H9 (cell line): Measurements from ENCODE around the gene SLC7A9. TPM values are rescaled to one million over a fixed set of nuclear protein-coding genes. Genes with fewer than 3 reads are reported as not detected.

Experiments used
- DNase-seq: peaks from one replicate; pipeline ENCODE4 v3.0.0-alpha.2; 2017
- H2AFZ ChIP-seq: one replicate; pipeline ENCODE4 v1.6.1; 2013; ENCODE audit warnings: mild to moderate bottlenecking, low read length, control low read depth, moderate library complexity
- H2AK5ac ChIP-seq: 2 replicates; pipeline ENCODE4 v1.6.1; 2013; ENCODE audit warnings: low read length, control low read depth, mixed read lengths; ENCODE audit not compliant: insufficient read length
- H2BK120ac ChIP-seq: one replicate; pipeline ENCODE4 v1.6.1; 2013; ENCODE audit warnings: low read depth, mild to moderate bottlenecking, low read length, control low read depth, inconsistent platforms; ENCODE audit not compliant: poor library complexity, severe bottlenecking
- H2BK12ac ChIP-seq: 2 replicates; pipeline ENCODE4 v1.6.1; 2013; ENCODE audit warnings: low read length, control low read depth, mixed read lengths, low read depth; ENCODE audit not compliant: insufficient read length
- H2BK15ac ChIP-seq: 2 replicates; pipeline ENCODE4 v1.6.1; 2013; ENCODE audit warnings: low read depth, low read length, control low read depth
- H2BK20ac ChIP-seq: one replicate; pipeline ENCODE4 v1.6.1; 2013; ENCODE audit warnings: low read depth, mild to moderate bottlenecking, low read length, control low read depth, inconsistent platforms; ENCODE audit not compliant: poor library complexity, severe bottlenecking
- H2BK5ac ChIP-seq: 2 replicates; pipeline ENCODE4 v1.6.1; 2013; ENCODE audit warnings: low read length, control low read depth, mixed read lengths; ENCODE audit not compliant: insufficient read length
- H3K14ac ChIP-seq: 2 replicates; pipeline ENCODE4 v1.6.1; 2013; ENCODE audit warnings: low read length, control low read depth; ENCODE audit not compliant: insufficient read depth
- H3K18ac ChIP-seq: 2 replicates; pipeline ENCODE4 v1.6.1; 2013; ENCODE audit warnings: low read depth, mild to moderate bottlenecking, mixed read lengths, low read length, control low read depth; ENCODE audit not compliant: insufficient read length
- H3K23ac ChIP-seq: 2 replicates; pipeline ENCODE4 v1.6.1; 2013; ENCODE audit warnings: low read length, control low read depth, mixed read lengths, low read depth; ENCODE audit not compliant: insufficient read length
- H3K23me2 ChIP-seq: 2 replicates; pipeline ENCODE4 v1.6.1; 2013; ENCODE audit warnings: low read depth, mild to moderate bottlenecking, mixed read lengths, low read length, control low read depth; ENCODE audit not compliant: insufficient read length, poor library complexity, severe bottlenecking
- H3K27ac ChIP-seq: 2 replicates; pipeline ENCODE4 v1.5.1; 2013; ENCODE audit warnings: low read length, control low read depth, mixed read lengths, low read depth; ENCODE audit not compliant: insufficient read length
- H3K27me3 ChIP-seq: 2 replicates; pipeline ENCODE4 v1.6.1; 2013; ENCODE audit warnings: low read length, control low read depth, inconsistent platforms; ENCODE audit not compliant: insufficient read depth
- H3K4ac ChIP-seq: 2 replicates; pipeline ENCODE4 v1.6.1; 2013; ENCODE audit warnings: low read depth, mild to moderate bottlenecking, control low read depth, inconsistent platforms, low read length, moderate library complexity
- H3K4me1 ChIP-seq: 2 replicates; pipeline ENCODE4 v1.6.1; 2013; ENCODE audit warnings: low read length, control low read depth, inconsistent platforms; ENCODE audit not compliant: insufficient read depth
- H3K4me2 ChIP-seq: 2 replicates; pipeline ENCODE4 v1.6.1; 2013; ENCODE audit warnings: low read length, control low read depth, mixed read lengths; ENCODE audit not compliant: insufficient read length, insufficient read depth
- H3K56ac ChIP-seq: 2 replicates; pipeline ENCODE4 v1.6.1; 2013; ENCODE audit warnings: low read depth, mild to moderate bottlenecking, mixed read lengths, low read length, control low read depth; ENCODE audit not compliant: insufficient read length
- H3K79me1 ChIP-seq: 2 replicates; pipeline ENCODE4 v1.6.1; 2013; ENCODE audit warnings: low read depth, mild to moderate bottlenecking, moderate library complexity, low read length, control low read depth, inconsistent platforms; ENCODE audit not compliant: insufficient read depth, poor library complexity, severe bottlenecking
- H3K79me2 ChIP-seq: 2 replicates; pipeline ENCODE4 v1.6.1; 2013; ENCODE audit warnings: low read length, control low read depth, inconsistent platforms; ENCODE audit not compliant: insufficient read depth
- H3K9ac ChIP-seq: 2 replicates; pipeline ENCODE4 v1.6.1; 2013; ENCODE audit warnings: low read length, control low read depth, mixed read lengths; ENCODE audit not compliant: insufficient read length; ENCODE audit errors: extremely low read depth
- H3K9me3 ChIP-seq: one replicate; pipeline ENCODE4 v1.6.1; 2013; ENCODE audit warnings: low read depth, low read length, inconsistent platforms; ENCODE audit not compliant: control insufficient read depth
- H3T11ph ChIP-seq: one replicate; pipeline ENCODE4 v1.6.1; 2013; ENCODE audit warnings: mild to moderate bottlenecking, low read length, control low read depth, inconsistent platforms
- H4K20me1 ChIP-seq: one replicate; pipeline ENCODE4 v1.6.1; 2013; ENCODE audit not compliant: control insufficient read depth, insufficient read length, insufficient read depth
- H4K5ac ChIP-seq: 2 replicates; pipeline ENCODE4 v1.6.1; 2013; ENCODE audit warnings: low read depth, mild to moderate bottlenecking, mixed read lengths, low read length, control low read depth; ENCODE audit not compliant: insufficient read length
- H4K8ac ChIP-seq: replicated peaks from 2 replicates; pipeline ENCODE4 v1.6.1; 2013; ENCODE audit warnings: low read length, control low read depth, mixed read lengths, low read depth; ENCODE audit not compliant: insufficient read length
- H4K91ac ChIP-seq: 2 replicates; pipeline ENCODE4 v1.6.1; 2013; ENCODE audit warnings: low read depth, mild to moderate bottlenecking, moderate library complexity, mixed read lengths, low read length, control low read depth; ENCODE audit not compliant: insufficient read length
- H3K27ac Mint-ChIP-seq, 3 experiments: 2 replicates in 2 of 3; 3 replicates in 1 of 3; pipeline ENCODE4 v1.8.0; 2020 to 2021; ENCODE audit warnings: mixed read lengths in 3 of 3, mild to moderate bottlenecking in 1 of 3, moderate library complexity in 1 of 3
- H3K27me3 Mint-ChIP-seq: 2 replicates; pipeline ENCODE4 v1.8.0; 2021; ENCODE audit warnings: low read depth, mild to moderate bottlenecking, moderate library complexity, mixed read lengths
- H3K36me3 Mint-ChIP-seq, 3 experiments: 2 replicates in 2 of 3; 3 replicates in 1 of 3; pipeline ENCODE4 v1.8.0; 2020 to 2021; ENCODE audit warnings: low read depth in 3 of 3, mixed read lengths in 3 of 3; ENCODE audit not compliant: insufficient read depth in 1 of 3
- H3K4me1 Mint-ChIP-seq, 2 experiments: 2 replicates each; pipeline ENCODE4 v1.8.0; 2020; ENCODE audit warnings: mixed read lengths in 2 of 2
- H3K4me3 Mint-ChIP-seq, 2 experiments: 2 replicates in 1 of 2; 3 replicates in 1 of 2; pipeline ENCODE4 v1.8.0; 2020 to 2021; ENCODE audit warnings: mild to moderate bottlenecking in 2 of 2, mixed read lengths in 2 of 2, moderate library complexity in 1 of 2
- H3K9me3 Mint-ChIP-seq, 2 experiments: 2 replicates in 1 of 2; 3 replicates in 1 of 2; pipeline ENCODE4 v1.8.0; 2020; ENCODE audit warnings: mild to moderate bottlenecking in 2 of 2, mixed read lengths in 2 of 2, moderate library complexity in 1 of 2
- WGBS: extraction: QIAGEN DNeasy Blood & Tissue Kit; methylation state at CpG from one replicate; pipeline ENCODE4 v1.1.7; 2013; ENCODE audit warnings: missing lambda C conversion rate, low lambda C conversion rate, mixed read lengths; ENCODE audit not compliant: insufficient read length; ENCODE audit errors: extremely low coverage; 5-methylcytosine and 5-hydroxymethylcytosine counted together
- total RNA-seq: library from RNA; stranded (reverse); gene quantifications from 2 replicates; pipeline ENCODE4 v1.2.1, GENCODE V29; 2021
- TF ChIP-seq, protein P1 (sequence below): fragments of 200-600 bp; sonication (generic); conservative IDR thresholded peaks from 3 replicates; pipeline ENCODE4 v1.8.0; 2021; ENCODE audit warnings: antibody characterized with exemption, mild to moderate bottlenecking

Gene SLC7A9
- total RNA-seq, 1 experiment from 2014 or later, result not detected

DNA sequence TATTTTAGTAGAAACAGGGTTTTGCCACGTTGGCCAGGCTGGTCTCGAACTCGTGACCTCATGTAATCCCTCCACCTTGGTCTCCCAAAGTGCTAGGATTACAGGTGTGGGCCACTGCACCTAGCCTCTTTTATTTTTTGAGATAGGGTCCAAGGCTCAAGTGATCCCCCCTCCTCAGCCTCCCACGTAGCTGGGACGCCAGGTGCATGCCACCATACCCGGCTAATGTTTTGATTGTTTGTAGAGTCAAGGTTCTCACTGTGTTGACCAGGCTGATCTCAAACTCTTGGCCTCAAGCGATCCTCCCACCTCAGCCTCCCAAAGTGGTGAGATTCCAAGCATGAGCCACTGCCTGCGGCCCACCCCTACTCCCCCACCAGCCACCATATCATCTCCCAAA lies 6.3 kb downstream of the SLC7A9 start:
- H3K9ac ChIP-seq, result no peak overlapping the region
- H4K8ac ChIP-seq, result no peak overlapping the region
- no peak overlapping the region for H2BK120ac ChIP-seq
- Mint-ChIP-seq H3K27me3 (no peaks in the 10 kb centered on the region), H3K4me1 (0 out of 4 replicates have a peak, but pooled peaks cover 0 to 2% of the 10 kb centered on the region in 2 experiments), H3K4me3 (no peak overlapping the region), H3K36me3 (no peaks in the 10 kb centered on the region), H3K27ac (no peak overlapping the region), H3K9me3 (no peaks in the 10 kb centered on the region; a peak in 1 of 5 replicates)
- H3K23me2 ChIP-seq, result no peaks in the 10 kb centered on the region
- no peaks in the 10 kb centered on the region for H4K20me1 ChIP-seq
- no peak overlapping the region for H3K56ac ChIP-seq
- DNase-seq, result no peak
- H3K9me3 ChIP-seq, result no peaks in the 10 kb centered on the region
- no peak overlapping the region for H3T11ph ChIP-seq
- H3K4me2 ChIP-seq, result no peak overlapping the region
- no peak overlapping the region for H2BK5ac ChIP-seq
- no peak overlapping the region for H3K18ac ChIP-seq
- no peak overlapping the region for H4K5ac ChIP-seq
- H2BK12ac ChIP-seq, result no peak overlapping the region
- H3K14ac ChIP-seq, result no peak overlapping the region
- H3K4ac ChIP-seq, result no peak overlapping the region
- no peaks in the 10 kb centered on the region for H3K27me3 ChIP-seq
- H3K79me2 ChIP-seq, result no peaks in the 10 kb centered on the region
- no peak overlapping the region for H3K23ac ChIP-seq
- H4K91ac ChIP-seq, result no peak overlapping the region
- H2BK20ac ChIP-seq, result no peak overlapping the region
- no peak overlapping the region for H2AFZ ChIP-seq
- H2BK15ac ChIP-seq, result no peak overlapping the region
- H2AK5ac ChIP-seq, result no peak overlapping the region
- no peak overlapping the region for H3K27ac ChIP-seq
- H3K79me1 ChIP-seq, result no peaks in the 10 kb centered on the region
- TF ChIP-seq, protein P1, sequence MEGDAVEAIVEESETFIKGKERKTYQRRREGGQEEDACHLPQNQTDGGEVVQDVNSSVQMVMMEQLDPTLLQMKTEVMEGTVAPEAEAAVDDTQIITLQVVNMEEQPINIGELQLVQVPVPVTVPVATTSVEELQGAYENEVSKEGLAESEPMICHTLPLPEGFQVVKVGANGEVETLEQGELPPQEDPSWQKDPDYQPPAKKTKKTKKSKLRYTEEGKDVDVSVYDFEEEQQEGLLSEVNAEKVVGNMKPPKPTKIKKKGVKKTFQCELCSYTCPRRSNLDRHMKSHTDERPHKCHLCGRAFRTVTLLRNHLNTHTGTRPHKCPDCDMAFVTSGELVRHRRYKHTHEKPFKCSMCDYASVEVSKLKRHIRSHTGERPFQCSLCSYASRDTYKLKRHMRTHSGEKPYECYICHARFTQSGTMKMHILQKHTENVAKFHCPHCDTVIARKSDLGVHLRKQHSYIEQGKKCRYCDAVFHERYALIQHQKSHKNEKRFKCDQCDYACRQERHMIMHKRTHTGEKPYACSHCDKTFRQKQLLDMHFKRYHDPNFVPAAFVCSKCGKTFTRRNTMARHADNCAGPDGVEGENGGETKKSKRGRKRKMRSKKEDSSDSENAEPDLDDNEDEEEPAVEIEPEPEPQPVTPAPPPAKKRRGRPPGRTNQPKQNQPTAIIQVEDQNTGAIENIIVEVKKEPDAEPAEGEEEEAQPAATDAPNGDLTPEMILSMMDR, result no peak
- no peaks in the 10 kb centered on the region for H3K4me1 ChIP-seq
- no CpG with 5 or more reads among the region's 8 CpGs for WGBS
